DND-41 (cell line): ENCODE measurements around the gene KRT27.
A peak's percentile ranks its signal among the peaks of the same experiment; 100 is the strongest.
"Not testable (repeated sequence)": the region's sequence is repeated elsewhere in the genome, so short reads cannot be mapped to it uniquely, and the experiment has no call there.

Experiments
- ATAC-seq: fragments of 200-7000 bp; cut with Tn5 transposase; 3 replicates; pipeline ENCODE4 v1.9.1; 2021; ENCODE audit warnings: low read depth; ENCODE audit not compliant: insufficient read depth
- DNase-seq: peaks from one replicate; pipeline ENCODE4 v3.0.0-alpha.2; 2020
- H2AFZ ChIP-seq: 2 replicates; pipeline ENCODE4 v1.6.0; 2012; ENCODE audit warnings: low read depth, low read length
- H3K27ac ChIP-seq: 2 replicates; pipeline ENCODE4 v1.5.1; 2012; ENCODE audit warnings: low read length, inconsistent platforms
- H3K27me3 ChIP-seq: fragments of 200-600 bp; sonication (generic); 2 replicates; pipeline ENCODE4 v1.6.0; 2012; ENCODE audit warnings: low read length, mild to moderate bottlenecking, inconsistent platforms; ENCODE audit not compliant: insufficient read depth, poor library complexity
- H3K36me3 ChIP-seq: 2 replicates; pipeline ENCODE4 v1.5.1; 2012; ENCODE audit warnings: low read length, inconsistent platforms; ENCODE audit not compliant: insufficient read depth
- H3K4me1 ChIP-seq: 2 replicates; pipeline ENCODE4 v1.5.1; 2012; ENCODE audit warnings: mild to moderate bottlenecking, low read length; ENCODE audit not compliant: insufficient read depth
- H3K4me2 ChIP-seq: 2 replicates; pipeline ENCODE4 v1.6.0; 2012; ENCODE audit warnings: mild to moderate bottlenecking, moderate library complexity, low read length, inconsistent platforms; ENCODE audit not compliant: insufficient read depth
- H3K4me3 ChIP-seq, 2 experiments: fragments of 200-600 bp in 1 of 2; shearing (Covaris generic) in 1 of 2; 2 replicates each; pipeline ENCODE4 v1.5.1; 2012 to 2016; ENCODE audit warnings: inconsistent platforms in 2 of 2, low read length in 2 of 2, mild to moderate bottlenecking in 2 of 2, low read depth in 1 of 2, moderate library complexity in 1 of 2
- H3K79me2 ChIP-seq: 2 replicates; pipeline ENCODE4 v1.6.0; 2012; ENCODE audit warnings: low read length, inconsistent platforms; ENCODE audit not compliant: insufficient read depth
- H3K9ac ChIP-seq: 2 replicates; pipeline ENCODE4 v1.6.0; 2012; ENCODE audit warnings: low read depth, mild to moderate bottlenecking, inconsistent platforms, low read length, moderate library complexity
- H3K9me3 ChIP-seq: 2 replicates; pipeline ENCODE4 v1.5.1; 2012; ENCODE audit warnings: low read length, moderate library complexity, mild to moderate bottlenecking, inconsistent platforms; ENCODE audit not compliant: insufficient read depth, severe bottlenecking
- H4K20me1 ChIP-seq: 2 replicates; pipeline ENCODE4 v1.6.0; 2012; ENCODE audit warnings: low read length; ENCODE audit not compliant: insufficient read depth
- EZH2 ChIP-seq: IDR thresholded peaks from 3 replicates; pipeline ENCODE4 v1.6.1; 2012; ENCODE audit warnings: borderline replicate concordance, low read depth, mild to moderate bottlenecking, moderate library complexity, low read length, inconsistent platforms; ENCODE audit not compliant: severe bottlenecking
- TF ChIP-seq, protein P1 (sequence below): IDR thresholded peaks from 2 replicates; pipeline ENCODE4 v1.5.1; 2012; ENCODE audit warnings: borderline replicate concordance, low read length, moderate library complexity, mild to moderate bottlenecking; ENCODE audit not compliant: poor library complexity, severe bottlenecking; ENCODE audit errors: extremely low read depth

Gene KRT27

DNA sequence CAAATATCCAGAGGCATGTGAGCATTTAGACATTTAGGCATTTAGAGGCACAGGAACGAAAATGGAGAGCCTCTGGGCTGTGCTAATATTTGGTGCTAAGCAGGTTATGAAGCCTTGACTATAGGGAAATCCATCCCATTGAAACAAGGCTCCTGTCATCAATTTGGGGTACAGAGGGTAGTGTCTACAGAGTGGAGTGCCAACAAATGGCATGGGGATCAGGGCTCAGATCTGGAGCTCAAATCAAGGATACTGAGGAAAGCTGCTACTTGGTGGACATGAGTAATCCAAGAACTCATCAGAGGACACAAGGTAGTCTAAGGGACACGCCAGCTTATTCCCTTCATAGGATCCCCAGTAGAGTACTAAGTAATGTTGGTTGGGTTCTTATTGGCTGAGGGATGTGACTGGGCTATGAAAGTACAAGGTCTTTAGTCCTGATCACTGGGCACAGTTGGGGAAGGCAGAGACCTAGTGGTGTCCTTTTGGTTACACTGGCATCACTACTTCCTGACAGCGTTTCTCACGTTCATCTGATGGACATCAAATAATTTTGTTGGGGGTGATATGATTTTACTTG is 34.8 kb upstream of the KRT27 start:
- peak overlapping the region; percentile 87; the same call in 1 of the 2 replicates for H3K4me2 ChIP-seq
- H3K79me2 ChIP-seq = peaks cover 18% of the 10 kb centered on the region
- peaks cover 28% of the 10 kb centered on the region for H3K4me1 ChIP-seq
- no peaks in the 10 kb centered on the region for H4K20me1 ChIP-seq
- H3K9ac ChIP-seq = no peak overlapping the region
- H3K9me3 ChIP-seq = no peaks in the 10 kb centered on the region
- no peak overlapping the region for H3K4me3 ChIP-seq
- no peak overlapping the region for H2AFZ ChIP-seq
- H3K27ac ChIP-seq = no peak overlapping the region
- no peak for DNase-seq
- no peaks in the 10 kb centered on the region for H3K27me3 ChIP-seq
- TF ChIP-seq, protein P1, sequence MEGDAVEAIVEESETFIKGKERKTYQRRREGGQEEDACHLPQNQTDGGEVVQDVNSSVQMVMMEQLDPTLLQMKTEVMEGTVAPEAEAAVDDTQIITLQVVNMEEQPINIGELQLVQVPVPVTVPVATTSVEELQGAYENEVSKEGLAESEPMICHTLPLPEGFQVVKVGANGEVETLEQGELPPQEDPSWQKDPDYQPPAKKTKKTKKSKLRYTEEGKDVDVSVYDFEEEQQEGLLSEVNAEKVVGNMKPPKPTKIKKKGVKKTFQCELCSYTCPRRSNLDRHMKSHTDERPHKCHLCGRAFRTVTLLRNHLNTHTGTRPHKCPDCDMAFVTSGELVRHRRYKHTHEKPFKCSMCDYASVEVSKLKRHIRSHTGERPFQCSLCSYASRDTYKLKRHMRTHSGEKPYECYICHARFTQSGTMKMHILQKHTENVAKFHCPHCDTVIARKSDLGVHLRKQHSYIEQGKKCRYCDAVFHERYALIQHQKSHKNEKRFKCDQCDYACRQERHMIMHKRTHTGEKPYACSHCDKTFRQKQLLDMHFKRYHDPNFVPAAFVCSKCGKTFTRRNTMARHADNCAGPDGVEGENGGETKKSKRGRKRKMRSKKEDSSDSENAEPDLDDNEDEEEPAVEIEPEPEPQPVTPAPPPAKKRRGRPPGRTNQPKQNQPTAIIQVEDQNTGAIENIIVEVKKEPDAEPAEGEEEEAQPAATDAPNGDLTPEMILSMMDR = no peak
- no peak for TF ChIP-seq EZH2
- no peak for ATAC-seq
- peaks cover 6% of the 10 kb centered on the region for H3K36me3 ChIP-seq

DNA sequence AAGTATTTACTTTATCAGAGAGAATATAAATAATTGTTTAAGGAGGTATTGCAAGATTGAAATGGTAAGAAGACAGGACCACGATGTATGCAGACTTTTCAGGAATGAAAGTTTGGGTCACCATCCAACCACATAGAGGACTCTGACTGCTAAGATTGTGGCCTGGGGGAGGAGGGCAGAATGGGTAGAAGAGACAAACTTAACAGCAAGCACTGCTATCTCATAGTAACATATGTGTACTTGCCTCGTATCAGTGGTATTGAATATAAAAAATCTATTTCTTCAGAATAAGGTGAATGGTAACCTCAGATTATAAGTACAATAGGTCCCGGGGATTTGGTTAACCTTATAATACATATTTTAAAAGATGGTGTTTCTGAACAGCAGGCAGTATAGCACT is 34.2 kb upstream of the KRT27 start:
- no peak overlapping the region for H3K27ac ChIP-seq
- ATAC-seq = no peak
- TF ChIP-seq, protein P1 = no peak
- no peak for TF ChIP-seq EZH2

DNA sequence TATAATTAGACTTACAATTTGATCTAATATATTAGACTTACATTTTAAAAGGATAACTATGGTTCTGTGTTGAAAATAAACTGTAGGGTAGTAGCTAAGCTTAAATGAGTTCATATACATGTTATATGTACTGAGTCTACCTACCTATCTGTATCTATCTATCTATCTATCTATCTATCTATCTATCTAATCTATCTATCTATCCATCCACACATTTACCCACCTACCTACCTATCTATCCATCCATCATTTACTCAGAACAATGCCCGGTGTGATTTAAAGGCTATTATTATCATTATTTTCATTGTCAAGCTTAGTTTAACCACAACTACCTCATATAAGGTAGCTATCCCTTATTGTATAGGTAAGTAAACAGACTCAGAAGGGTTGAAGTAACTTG is 33.0 kb upstream of the KRT27 start:
- Histone ChIP-seq H3K79me2 (peaks cover 18% of the 10 kb centered on the region), H3K9ac (no peak overlapping the region), H3K4me2 (no peak overlapping the region), H3K36me3 (peaks cover 6% of the 10 kb centered on the region), H2AFZ (no peak overlapping the region), H3K4me3 (no peak overlapping the region), H3K27ac (no peak overlapping the region), H3K4me1 (peaks cover 26% of the 10 kb centered on the region), H3K9me3 (no peaks in the 10 kb centered on the region), H4K20me1 (no peaks in the 10 kb centered on the region), H3K27me3 (no peaks in the 10 kb centered on the region)
- no peak for DNase-seq
- TF ChIP-seq EZH2 = no peak
- TF ChIP-seq, protein P1 = no peak
- ATAC-seq = no peak

More for the DNA sequence above, 34.2 kb upstream of the KRT27 start:
- H3K4me1 ChIP-seq = peaks cover 28% of the 10 kb centered on the region
- no peaks in the 10 kb centered on the region for H3K27me3 ChIP-seq
- H4K20me1 ChIP-seq = no peaks in the 10 kb centered on the region
- no peak overlapping the region for H3K4me3 ChIP-seq
- no peaks in the 10 kb centered on the region for H3K9me3 ChIP-seq
- no peak for DNase-seq
- no peak overlapping the region for H2AFZ ChIP-seq
- H3K4me2 ChIP-seq = no peak overlapping the region
- peaks cover 18% of the 10 kb centered on the region for H3K79me2 ChIP-seq
- peaks cover 6% of the 10 kb centered on the region for H3K36me3 ChIP-seq
- no peak overlapping the region for H3K9ac ChIP-seq

DNA sequence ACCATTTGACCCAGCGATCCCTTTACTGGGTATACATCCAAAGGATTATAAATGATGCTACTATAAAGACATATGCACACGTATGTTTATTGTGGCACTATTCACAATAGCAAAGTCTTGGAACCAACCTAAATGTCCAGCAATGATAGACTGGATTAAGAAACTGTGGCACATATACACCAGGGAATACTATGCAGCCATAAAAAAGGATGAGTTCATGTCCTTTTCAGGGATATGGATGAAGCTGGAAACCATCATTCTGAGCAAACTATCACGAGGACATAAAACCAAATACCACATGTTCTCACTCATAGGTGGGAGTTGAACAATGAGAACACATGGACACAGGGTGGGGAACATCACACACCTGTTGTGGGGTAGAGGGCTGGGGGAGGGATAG is 32.3 kb upstream of the KRT27 start:
- ATAC-seq, H3K9ac ChIP-seq, H4K20me1 ChIP-seq, H3K4me3 ChIP-seq, H3K27me3 ChIP-seq, H3K4me2 ChIP-seq, DNase-seq, H3K36me3 ChIP-seq, H3K9me3 ChIP-seq, H3K27ac ChIP-seq, H2AFZ ChIP-seq: not testable (repeated sequence)
- Histone ChIP-seq H3K79me2 (peaks cover 16% of the 10 kb centered on the region), H3K4me1 (peaks cover 19% of the 10 kb centered on the region)
